K562 (cell line): ENCODE data around the gene LRRN3. TPM values are rescaled to one million over a fixed set of nuclear protein-coding genes. Genes with fewer than 3 reads are reported as not detected.
A peak's percentile ranks its signal among the peaks of the same experiment; 100 is the strongest.

Experiments
- ATAC-seq: fragments of 200-7000 bp; cut with Tn5 transposase; 3 replicates; pipeline ENCODE4 v1.9.1; 2020; ENCODE audit warnings: moderate library complexity
- BruUV-seq: library from RNA; stranded (reverse); fragments of 400-500 nt; replicated peaks from 2 replicates; lab custom pipeline; 2021; lab: Mats Ljungman, UMichigan
- CTCF ChIA-PET: fragments of 300-600 bp; formaldehyde crosslinking; extraction: SDS; loops from one replicate; lab custom pipeline; 2021; ENCODE audit warnings: low intra/inter-chr PET ratio; lab: Yijun Ruan, JAX
- POLR2A ChIA-PET: fragments of 300-600, 350-650 bp; sonication (Branson Sonifier 250); formaldehyde crosslinking; extraction: SDS; loops from one replicate; lab custom pipeline; 2021; ENCODE audit warnings: antibody characterized with exemption, inconsistent platforms; lab: Yijun Ruan, JAX
- DNase-seq, 4 experiments: peaks; one replicate each; pipeline versions ENCODE4 v3.0.0 to v3.0.0-alpha.2; 2011 to 2018; ENCODE audit warnings: low spot score in 3 of 4, mixed read lengths in 3 of 4; ENCODE audit errors: extremely low read depth in 1 of 4
- FAIRE-seq: peaks from 2 replicates; lab custom pipeline; 2011; peaks lifted over from hg19 to GRCh38; lab: Jason Lieb, UNC
- H2AFZ ChIP-seq: 2 replicates; pipeline ENCODE4 v1.6.0; 2011; ENCODE audit warnings: low read depth, low read length, control low read depth, inconsistent platforms
- H3K27ac ChIP-seq: fragments of 200-600 bp; 3 replicates; pipeline ENCODE4 v1.8.0; 2011; ENCODE audit warnings: low read depth, mild to moderate bottlenecking, control low read depth, inconsistent platforms, low read length, moderate library complexity, mixed read lengths; ENCODE audit errors: extremely low read depth
- H3K27me3 ChIP-seq, 2 experiments: fragments of 300-600 bp in 1 of 2; 2 replicates in 1 of 2; 3 replicates in 1 of 2; pipeline versions ENCODE4 v1.6.0 to v1.8.0; 2011; ENCODE audit warnings: inconsistent platforms in 2 of 2, low read length in 2 of 2, mild to moderate bottlenecking in 1 of 2, mixed read lengths in 1 of 2, moderate library complexity in 1 of 2; ENCODE audit not compliant: control insufficient read depth in 2 of 2, insufficient read depth in 2 of 2
- H3K36me3 ChIP-seq: fragments of 300-600 bp; 3 replicates; pipeline ENCODE4 v1.8.0; 2011; ENCODE audit warnings: mild to moderate bottlenecking, low read length, inconsistent platforms; ENCODE audit not compliant: control insufficient read depth, insufficient read depth
- H3K4me1 ChIP-seq, 2 experiments: fragments of 200-600 bp in 1 of 2; replicated peaks in 1 of 2; 2 replicates in 1 of 2; 3 replicates in 1 of 2; pipeline versions ENCODE4 v1.5.1 to v1.8.0; 2011; ENCODE audit warnings: inconsistent platforms in 2 of 2, low read length in 2 of 2, mild to moderate bottlenecking in 1 of 2, mixed read lengths in 1 of 2, moderate library complexity in 1 of 2; ENCODE audit not compliant: control insufficient read depth in 2 of 2, insufficient read depth in 2 of 2
- H3K4me2 ChIP-seq: 2 replicates; pipeline ENCODE4 v1.6.1; 2011; ENCODE audit warnings: low read length, control low read depth, inconsistent platforms, mixed read lengths; ENCODE audit not compliant: insufficient read depth
- H3K4me3 ChIP-seq: fragments of 200-600 bp; sonication (generic), shearing (Covaris generic); 2 replicates; pipeline ENCODE4 v1.5.1; 2016; ENCODE audit warnings: control low read depth, inconsistent platforms
- H3K79me2 ChIP-seq: fragments of 200-600 bp; 3 replicates; pipeline ENCODE4 v1.8.0; 2011; ENCODE audit warnings: low read length, inconsistent platforms; ENCODE audit not compliant: control insufficient read depth, insufficient read depth
- H3K9ac ChIP-seq, 2 experiments: 2 replicates each; pipeline versions ENCODE4 v1.6.0 to v1.6.1; 2011; ENCODE audit warnings: low read depth in 2 of 2, low read length in 2 of 2, control low read depth in 1 of 2, inconsistent platforms in 1 of 2, mild to moderate bottlenecking in 1 of 2, mixed read lengths in 1 of 2; ENCODE audit not compliant: insufficient read depth in 1 of 2
- H3K9me1 ChIP-seq: one replicate; pipeline ENCODE4 v1.6.0; 2011; ENCODE audit warnings: inconsistent platforms, mild to moderate bottlenecking, low read length, moderate library complexity; ENCODE audit not compliant: control insufficient read depth, insufficient read depth
- H3K9me3 ChIP-seq: replicated peaks from 2 replicates; pipeline ENCODE4 v1.5.1; 2011; ENCODE audit warnings: low read depth, low read length, inconsistent platforms; ENCODE audit not compliant: control insufficient read depth, insufficient read depth
- H4K20me1 ChIP-seq: replicated peaks from 2 replicates; pipeline ENCODE4 v1.6.1; 2011; ENCODE audit warnings: low read length, inconsistent platforms, mixed read lengths; ENCODE audit not compliant: control insufficient read depth, insufficient read depth
- BHLHE40 ChIP-seq: IDR thresholded peaks from 2 replicates; pipeline ENCODE4 v1.6.1; 2011; ENCODE audit warnings: low read length, improper control_type of control experiment
- CCNT2 ChIP-seq: IDR thresholded peaks from 2 replicates; pipeline ENCODE4 v1.6.1; 2011; ENCODE audit warnings: borderline replicate concordance, low read depth, mild to moderate bottlenecking, moderate library complexity, mixed read lengths, low read length; ENCODE audit not compliant: insufficient read length; ENCODE audit errors: extremely low read depth
- CREBBP ChIP-seq: IDR thresholded peaks from one replicate; pipeline ENCODE4 v1.6.1; 2012; ENCODE audit warnings: low read depth, mild to moderate bottlenecking, control low read depth, inconsistent platforms, low read length
- DACH1 ChIP-seq: fragments of 450-650 bp; IDR thresholded peaks from 2 replicates; pipeline ENCODE4 v1.6.1; 2018; ENCODE audit not compliant: partially characterized antibody
- DMBX1 ChIP-seq: fragments of 250-450 bp; sonication (Bioruptor Pico); IDR thresholded peaks from 2 replicates; pipeline ENCODE4 v1.8.0; 2022; ENCODE audit warnings: inconsistent platforms, mild to moderate bottlenecking, moderate library complexity, borderline replicate concordance
- EP300 ChIP-seq: IDR thresholded peaks from 2 replicates; pipeline ENCODE4 v1.6.1; 2012; ENCODE audit warnings: low read length, improper control_type of control experiment
- NUFIP1 ChIP-seq: fragments of 450-650 bp; IDR thresholded peaks from 2 replicates; pipeline ENCODE4 v1.6.1; 2018; ENCODE audit not compliant: partially characterized antibody
- PTBP1 ChIP-seq: fragments of 200-400 bp; formaldehyde crosslinking; IDR thresholded peaks from 2 replicates; pipeline ENCODE4 v1.6.1; 2017; ENCODE audit warnings: low read depth, low read length
- TAF7 ChIP-seq: fragments of 450-650 bp; IDR thresholded peaks from 2 replicates; pipeline ENCODE4 v1.6.1; 2016; ENCODE audit warnings: missing genetic modification characterization, missing compliant biosample characterization
- ZC3H11A ChIP-seq: IDR thresholded peaks from 2 replicates; pipeline ENCODE4 v1.6.1; 2012; ENCODE audit warnings: low read depth, low read length, improper control_type of control experiment
- ZNF253 ChIP-seq: fragments of 250-450 bp; sonication (Bioruptor Pico); conservative IDR thresholded peaks from 2 replicates; pipeline ENCODE4 v1.6.1; 2021; ENCODE audit warnings: mild to moderate bottlenecking
- ZNF274 ChIP-seq: IDR thresholded peaks from 2 replicates; pipeline ENCODE4 v1.6.1; 2011; ENCODE audit warnings: low read depth, mild to moderate bottlenecking, low read length, moderate library complexity, borderline replicate concordance
- ZNF764 ChIP-seq: fragments of 250-450 bp; sonication (Bioruptor Pico); IDR thresholded peaks from 2 replicates; pipeline ENCODE4 v1.4.0; 2020; ENCODE audit warnings: low read depth, mild to moderate bottlenecking, moderate library complexity
- ZNF778 ChIP-seq: fragments of 450-650 bp; formaldehyde crosslinking; IDR thresholded peaks from 2 replicates; pipeline ENCODE4 v1.4.0; 2020; ENCODE audit warnings: mild to moderate bottlenecking, moderate library complexity
- WGBS: fragments of 100-300 bp; shearing (Covaris generic); methylation state at CpG from one replicate; pipeline ENCODE4 v1.1.6; 2016; ENCODE audit warnings: low coverage, mixed read lengths; ENCODE audit not compliant: insufficient coverage; ENCODE audit errors: missing lambda C conversion rate; 5-methylcytosine and 5-hydroxymethylcytosine counted together
- in situ Hi-C: fragments of 300-500 bp; cut with MboI; formaldehyde crosslinking; loops from 4 replicates; pipeline ENCODE4 v1.15.0; 2018; ENCODE audit warnings: inconsistent platforms, mixed read lengths
- intact Hi-C: fragments of 100-400 bp; cut with micrococcal nuclease; formaldehyde crosslinking; loops from 2 replicates; pipeline ENCODE4 v1.14.2; 2022
- polyA plus RNA-seq, 8 experiments: library from polyadenylated mRNA; depleted of rRNA in 4 of 8; stranded (reverse) in 5 of 8; unstranded in 3 of 8; fragments of >200 nt; fragmentation: Nextera tagmentation in 2 of 8; fragmentation: Illumina TruSeq in 1 of 8; extraction: Ambion mirVana in 2 of 8; extraction: Trizol in 1 of 8; gene quantifications; 2 replicates each; pipeline versions ENCODE4 v1.2.1 to v1.2.3, GENCODE V29; 2011 to 2014; ENCODE audit warnings: inconsistent platforms in 1 of 8, missing spikeins in 1 of 8
- total RNA-seq, 7 experiments: library from RNA; depleted of rRNA in 6 of 7; stranded (reverse); fragments of >200 nt in 6 of 7; fragmentation: Illumina TruSeq in 2 of 7; extraction: Trizol in 2 of 7; gene quantifications; 2 replicates each; pipeline versions ENCODE4 v1.2.1 to v1.2.3, GENCODE V29; 2011 to 2021; ENCODE audit warnings: low replicate concordance in 1 of 7
- TF ChIP-seq, protein P1 (sequence below): fragments of 450-650 bp; IDR thresholded peaks from 2 replicates; pipeline ENCODE4 v1.6.1; 2016
- TF ChIP-seq, protein P2 (sequence below): fragments of 250-450 bp; sonication (Bioruptor Pico); IDR thresholded peaks from 2 replicates; pipeline ENCODE4 v1.5.0; 2021

LRRN3 gene
- total and polyA plus RNA-seq, 9 of the 15 experiments (the other 6 are each of a cell fraction or from before 2014, with no cell fraction given), result 0.05 to 1.00 (median 0.20) TPM; not detected in 1

DNA sequence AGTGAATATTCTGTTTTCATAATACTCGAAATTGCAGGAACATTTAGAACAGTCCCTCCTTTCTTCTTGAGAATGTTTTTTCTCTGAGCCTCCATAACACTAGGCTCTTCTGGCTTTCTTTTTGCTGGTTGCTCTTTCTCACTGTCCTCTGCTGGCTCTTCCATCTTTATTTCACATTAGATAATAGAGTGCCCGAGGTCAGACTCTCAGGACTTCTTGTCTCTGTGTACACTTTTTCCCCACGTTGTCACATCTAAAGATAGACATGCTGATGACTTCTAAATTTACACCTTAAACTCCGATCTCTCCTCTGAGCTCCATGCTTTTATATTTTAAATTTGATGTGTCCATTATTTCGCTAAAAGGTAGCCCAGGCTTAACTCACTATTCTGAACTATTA is 15.4 kb upstream of the LRRN3 start:
- H3K4me3 ChIP-seq, result no peak overlapping the region
- WGBS, result 54% methylated on average over 5 of the region's 5 CpGs
- no peak overlapping the region for H3K4me2 ChIP-seq
- H3K9ac ChIP-seq, result no peak overlapping the region
- H3K4me1 ChIP-seq, result peaks cover 8 to 16% of the 10 kb centered on the region in 2 experiments; a peak in 4 of 5 replicates
- in situ Hi-C loops, result no loop called here
- no peaks in the 10 kb centered on the region for H4K20me1 ChIP-seq
- ATAC-seq, result peak; percentile 26; the same call in 2 of the 3 replicates
- BruUV-seq, result no TSS peak
- FAIRE-seq, result no peak
- H3K27ac ChIP-seq, result no peak overlapping the region
- no peaks in the 10 kb centered on the region for H3K79me2 ChIP-seq
- H3K27me3 ChIP-seq, result no peaks in the 10 kb centered on the region
- TF ChIP-seq DACH1, result no peak
- TF ChIP-seq CREBBP, result no peak
- no peak for TF ChIP-seq NUFIP1
- no peak for TF ChIP-seq ZNF764 (CRISPR knock-in tag)
- TF ChIP-seq, protein P1, sequence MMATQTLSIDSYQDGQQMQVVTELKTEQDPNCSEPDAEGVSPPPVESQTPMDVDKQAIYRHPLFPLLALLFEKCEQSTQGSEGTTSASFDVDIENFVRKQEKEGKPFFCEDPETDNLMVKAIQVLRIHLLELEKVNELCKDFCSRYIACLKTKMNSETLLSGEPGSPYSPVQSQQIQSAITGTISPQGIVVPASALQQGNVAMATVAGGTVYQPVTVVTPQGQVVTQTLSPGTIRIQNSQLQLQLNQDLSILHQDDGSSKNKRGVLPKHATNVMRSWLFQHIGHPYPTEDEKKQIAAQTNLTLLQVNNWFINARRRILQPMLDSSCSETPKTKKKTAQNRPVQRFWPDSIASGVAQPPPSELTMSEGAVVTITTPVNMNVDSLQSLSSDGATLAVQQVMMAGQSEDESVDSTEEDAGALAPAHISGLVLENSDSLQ, result no peak
- no peak for TF ChIP-seq EP300
- no peak for TF ChIP-seq BHLHE40
- TF ChIP-seq PTBP1, result no peak
- TF ChIP-seq ZNF778 (CRISPR knock-in tag), result no peak
- TF ChIP-seq TAF7, result no peak
- TF ChIP-seq CCNT2, result no peak
- no peak for TF ChIP-seq ZNF253
- TF ChIP-seq, protein P2, sequence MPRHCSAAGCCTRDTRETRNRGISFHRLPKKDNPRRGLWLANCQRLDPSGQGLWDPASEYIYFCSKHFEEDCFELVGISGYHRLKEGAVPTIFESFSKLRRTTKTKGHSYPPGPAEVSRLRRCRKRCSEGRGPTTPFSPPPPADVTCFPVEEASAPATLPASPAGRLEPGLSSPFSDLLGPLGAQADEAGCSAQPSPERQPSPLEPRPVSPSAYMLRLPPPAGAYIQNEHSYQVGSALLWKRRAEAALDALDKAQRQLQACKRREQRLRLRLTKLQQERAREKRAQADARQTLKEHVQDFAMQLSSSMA (CRISPR knock-in tag), result no peak
- TF ChIP-seq DMBX1 (CRISPR knock-in tag), result no peak
- no peak for TF ChIP-seq ZNF274
- TF ChIP-seq ZC3H11A, result no peak
- POLR2A ChIA-PET, result interaction anchor here (1.5 kb wide), 1 partner anchor 8 kb away, joined by 6 read pairs; no protein-coding TSS in a partner anchor
- DNase-seq, result no peak
- CTCF ChIA-PET, result no interaction called here
- H2AFZ ChIP-seq, result no peak overlapping the region
- no peaks in the 10 kb centered on the region for H3K9me3 ChIP-seq
- no peaks in the 10 kb centered on the region for H3K9me1 ChIP-seq
- no peaks in the 10 kb centered on the region; the same call in 2 of the 3 replicates for H3K36me3 ChIP-seq
- intact Hi-C loops, result no loop called here
